Measurements from ENCODE around the gene IL4. TPM values are rescaled to one million over a fixed set of nuclear protein-coding genes. Genes with fewer than 3 reads are reported as not detected.

IL4 gene
- total and polyA plus RNA-seq, 3 donors from 2014 or later, result not detected

- DNase-seq, result no peak
- no peaks in the 10 kb centered on the region for H3K4me1 ChIP-seq
- H3K9me3 ChIP-seq, result no peaks in the 10 kb centered on the region
- intact Hi-C loops (cut with DNase I; ENCODE audit: low total_unique reads), result no loop called here
- H3K27ac ChIP-seq, result no peak overlapping the region
- no peaks in the 10 kb centered on the region for H3K27me3 ChIP-seq
- H3K36me3 ChIP-seq (ENCODE audit: low read depth, missing control alignments), result no peaks in the 10 kb centered on the region
- TF ChIP-seq POLR2A (IDR thresholded peaks at IDR 0.05), result no peak
- TF ChIP-seq, protein P1, sequence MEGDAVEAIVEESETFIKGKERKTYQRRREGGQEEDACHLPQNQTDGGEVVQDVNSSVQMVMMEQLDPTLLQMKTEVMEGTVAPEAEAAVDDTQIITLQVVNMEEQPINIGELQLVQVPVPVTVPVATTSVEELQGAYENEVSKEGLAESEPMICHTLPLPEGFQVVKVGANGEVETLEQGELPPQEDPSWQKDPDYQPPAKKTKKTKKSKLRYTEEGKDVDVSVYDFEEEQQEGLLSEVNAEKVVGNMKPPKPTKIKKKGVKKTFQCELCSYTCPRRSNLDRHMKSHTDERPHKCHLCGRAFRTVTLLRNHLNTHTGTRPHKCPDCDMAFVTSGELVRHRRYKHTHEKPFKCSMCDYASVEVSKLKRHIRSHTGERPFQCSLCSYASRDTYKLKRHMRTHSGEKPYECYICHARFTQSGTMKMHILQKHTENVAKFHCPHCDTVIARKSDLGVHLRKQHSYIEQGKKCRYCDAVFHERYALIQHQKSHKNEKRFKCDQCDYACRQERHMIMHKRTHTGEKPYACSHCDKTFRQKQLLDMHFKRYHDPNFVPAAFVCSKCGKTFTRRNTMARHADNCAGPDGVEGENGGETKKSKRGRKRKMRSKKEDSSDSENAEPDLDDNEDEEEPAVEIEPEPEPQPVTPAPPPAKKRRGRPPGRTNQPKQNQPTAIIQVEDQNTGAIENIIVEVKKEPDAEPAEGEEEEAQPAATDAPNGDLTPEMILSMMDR (IDR thresholded peaks at IDR 0.05), result no peak
- 85 to 90% methylated on average over 12 of the region's 12 CpGs for WGBS, 2 donors
- H3K4me3 ChIP-seq, result no peak overlapping the region
These were observed 11.3 kb downstream of the IL4 start for GRCh38 chr5:132684922-132685720.

- DNase-seq, result no peak
- Histone ChIP-seq H3K27ac (no peak overlapping the region), H3K9me3 (no peaks in the 10 kb centered on the region), H3K36me3 (ENCODE audit: low read depth, missing control alignments) (no peaks in the 10 kb centered on the region), H3K27me3 (no peaks in the 10 kb centered on the region), H3K4me1 (no peaks in the 10 kb centered on the region), H3K4me3 (no peak overlapping the region)
- WGBS, 2 donors, result 78 to 81% methylated on average over 3 of the region's 3 CpGs
- intact Hi-C loops (cut with DNase I; ENCODE audit: low total_unique reads), result no loop called here
- TF ChIP-seq POLR2A (IDR thresholded peaks at IDR 0.05), result no peak
- TF ChIP-seq, protein P1 (IDR thresholded peaks at IDR 0.05), result no peak
These were observed 12.4 kb downstream of the IL4 start for GRCh38 chr5:132686193-132686592.

GRCh38 chr5:132687995-132688394 is 14.2 kb downstream of the IL4 start:
- Histone ChIP-seq H3K27ac (no peak overlapping the region), H3K9me3 (no peaks in the 10 kb centered on the region), H3K36me3 (ENCODE audit: low read depth, missing control alignments) (no peaks in the 10 kb centered on the region), H3K4me3 (no peak overlapping the region), H3K27me3 (no peaks in the 10 kb centered on the region), H3K4me1 (no peaks in the 10 kb centered on the region)
- no peak for TF ChIP-seq POLR2A (IDR thresholded peaks at IDR 0.05)
- TF ChIP-seq, protein P1 (IDR thresholded peaks at IDR 0.05), result no peak
- WGBS, 2 donors, result 89 to 90% methylated on average over 5 of the region's 5 CpGs
- DNase-seq, result no peak
- intact Hi-C loops (cut with DNase I; ENCODE audit: low total_unique reads), result no loop called here

GRCh38 chr5:132688536-132689339 is 14.9 kb downstream of the IL4 start:
- WGBS, 2 donors, result 66 to 69% methylated on average over 7 of the region's 7 CpGs
- Histone ChIP-seq H3K27me3 (no peaks in the 10 kb centered on the region), H3K9me3 (no peaks in the 10 kb centered on the region), H3K4me3 (no peak overlapping the region), H3K36me3 (ENCODE audit: low read depth, missing control alignments) (no peaks in the 10 kb centered on the region), H3K4me1 (no peaks in the 10 kb centered on the region), H3K27ac (no peak overlapping the region)
- DNase-seq, result no peak
- intact Hi-C loops (cut with DNase I; ENCODE audit: low total_unique reads), result no loop called here
- TF ChIP-seq, protein P1 (IDR thresholded peaks at IDR 0.05), result no peak
- no peak for TF ChIP-seq POLR2A (IDR thresholded peaks at IDR 0.05)
